HL-60 (cell line): Measurements from ENCODE around the gene NFILZ.

Experiments
- DNase-seq, 2 experiments: peaks; one replicate each; pipeline ENCODE4 v3.0.0-alpha.2; 2010 to 2020; ENCODE audit warnings: low read depth in 1 of 2, low spot score in 1 of 2
- H3K27ac ChIP-seq: fragments of 250-450 bp; sonication (Bioruptor Pico); replicated peaks from 2 replicates; pipeline ENCODE4 v1.5.1; 2020; ENCODE audit warnings: mild to moderate bottlenecking, moderate library complexity
- H3K27me3 ChIP-seq: fragments of 250-450 bp; sonication (Bioruptor Pico); 2 replicates; pipeline ENCODE4 v1.5.1; 2021; ENCODE audit warnings: mild to moderate bottlenecking, moderate library complexity; ENCODE audit not compliant: insufficient read depth, poor library complexity, severe bottlenecking
- H3K4me3 ChIP-seq: replicated peaks from 2 replicates; pipeline ENCODE4 v1.5.1; 2011; ENCODE audit warnings: mild to moderate bottlenecking, control low read depth, low read length; ENCODE audit not compliant: insufficient read depth
- GABPA ChIP-seq: IDR thresholded peaks from 2 replicates; pipeline ENCODE4 v1.6.1; 2012; ENCODE audit warnings: low read depth
- POLR2AphosphoS5 ChIP-seq: IDR thresholded peaks from 2 replicates; pipeline ENCODE4 v1.6.1; 2012; ENCODE audit warnings: low read depth
- SPI1 ChIP-seq: IDR thresholded peaks from 2 replicates; pipeline ENCODE4 v1.6.1; 2012; ENCODE audit warnings: low read depth, mild to moderate bottlenecking, borderline replicate concordance
- TF ChIP-seq, protein P1 (sequence below): IDR thresholded peaks from one replicate; pipeline ENCODE4 v1.5.1; 2011; ENCODE audit warnings: low read length, control low read depth, inconsistent platforms; ENCODE audit not compliant: insufficient read depth
- TF ChIP-seq, protein P2 (sequence below): IDR thresholded peaks from 2 replicates; pipeline ENCODE4 v1.6.1; 2012; ENCODE audit warnings: low read depth; ENCODE audit not compliant: insufficient replicate concordance

NFILZ gene

DNA sequence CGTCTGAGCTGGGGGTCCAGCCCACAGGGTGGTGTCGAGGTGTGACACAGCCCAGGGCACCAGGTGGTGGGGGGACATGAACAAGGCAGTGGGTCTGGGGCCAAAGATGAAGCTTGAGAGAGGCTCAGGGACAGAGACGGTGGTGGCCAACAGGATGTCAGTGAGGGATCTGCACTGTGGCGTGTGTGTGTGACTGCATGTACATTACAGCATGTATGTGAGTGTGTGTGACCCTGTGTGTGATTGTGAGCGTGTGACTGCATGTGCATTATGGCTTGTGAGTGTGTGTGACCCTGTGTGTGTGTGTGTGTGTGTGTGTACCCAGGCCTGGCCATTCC lies 21.5 kb upstream of the NFILZ start:
- Histone ChIP-seq H3K4me3 (no peak overlapping the region), H3K27ac (no peak overlapping the region), H3K27me3 (no peaks in the 10 kb centered on the region)
- TF ChIP-seq SPI1 (no peak), GABPA (no peak), POLR2AphosphoS5 (no peak)
- TF ChIP-seq, protein P1, sequence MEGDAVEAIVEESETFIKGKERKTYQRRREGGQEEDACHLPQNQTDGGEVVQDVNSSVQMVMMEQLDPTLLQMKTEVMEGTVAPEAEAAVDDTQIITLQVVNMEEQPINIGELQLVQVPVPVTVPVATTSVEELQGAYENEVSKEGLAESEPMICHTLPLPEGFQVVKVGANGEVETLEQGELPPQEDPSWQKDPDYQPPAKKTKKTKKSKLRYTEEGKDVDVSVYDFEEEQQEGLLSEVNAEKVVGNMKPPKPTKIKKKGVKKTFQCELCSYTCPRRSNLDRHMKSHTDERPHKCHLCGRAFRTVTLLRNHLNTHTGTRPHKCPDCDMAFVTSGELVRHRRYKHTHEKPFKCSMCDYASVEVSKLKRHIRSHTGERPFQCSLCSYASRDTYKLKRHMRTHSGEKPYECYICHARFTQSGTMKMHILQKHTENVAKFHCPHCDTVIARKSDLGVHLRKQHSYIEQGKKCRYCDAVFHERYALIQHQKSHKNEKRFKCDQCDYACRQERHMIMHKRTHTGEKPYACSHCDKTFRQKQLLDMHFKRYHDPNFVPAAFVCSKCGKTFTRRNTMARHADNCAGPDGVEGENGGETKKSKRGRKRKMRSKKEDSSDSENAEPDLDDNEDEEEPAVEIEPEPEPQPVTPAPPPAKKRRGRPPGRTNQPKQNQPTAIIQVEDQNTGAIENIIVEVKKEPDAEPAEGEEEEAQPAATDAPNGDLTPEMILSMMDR = no peak
- TF ChIP-seq, protein P2, sequence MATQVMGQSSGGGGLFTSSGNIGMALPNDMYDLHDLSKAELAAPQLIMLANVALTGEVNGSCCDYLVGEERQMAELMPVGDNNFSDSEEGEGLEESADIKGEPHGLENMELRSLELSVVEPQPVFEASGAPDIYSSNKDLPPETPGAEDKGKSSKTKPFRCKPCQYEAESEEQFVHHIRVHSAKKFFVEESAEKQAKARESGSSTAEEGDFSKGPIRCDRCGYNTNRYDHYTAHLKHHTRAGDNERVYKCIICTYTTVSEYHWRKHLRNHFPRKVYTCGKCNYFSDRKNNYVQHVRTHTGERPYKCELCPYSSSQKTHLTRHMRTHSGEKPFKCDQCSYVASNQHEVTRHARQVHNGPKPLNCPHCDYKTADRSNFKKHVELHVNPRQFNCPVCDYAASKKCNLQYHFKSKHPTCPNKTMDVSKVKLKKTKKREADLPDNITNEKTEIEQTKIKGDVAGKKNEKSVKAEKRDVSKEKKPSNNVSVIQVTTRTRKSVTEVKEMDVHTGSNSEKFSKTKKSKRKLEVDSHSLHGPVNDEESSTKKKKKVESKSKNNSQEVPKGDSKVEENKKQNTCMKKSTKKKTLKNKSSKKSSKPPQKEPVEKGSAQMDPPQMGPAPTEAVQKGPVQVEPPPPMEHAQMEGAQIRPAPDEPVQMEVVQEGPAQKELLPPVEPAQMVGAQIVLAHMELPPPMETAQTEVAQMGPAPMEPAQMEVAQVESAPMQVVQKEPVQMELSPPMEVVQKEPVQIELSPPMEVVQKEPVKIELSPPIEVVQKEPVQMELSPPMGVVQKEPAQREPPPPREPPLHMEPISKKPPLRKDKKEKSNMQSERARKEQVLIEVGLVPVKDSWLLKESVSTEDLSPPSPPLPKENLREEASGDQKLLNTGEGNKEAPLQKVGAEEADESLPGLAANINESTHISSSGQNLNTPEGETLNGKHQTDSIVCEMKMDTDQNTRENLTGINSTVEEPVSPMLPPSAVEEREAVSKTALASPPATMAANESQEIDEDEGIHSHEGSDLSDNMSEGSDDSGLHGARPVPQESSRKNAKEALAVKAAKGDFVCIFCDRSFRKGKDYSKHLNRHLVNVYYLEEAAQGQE = no peak
- DNase-seq = no peak

DNA sequence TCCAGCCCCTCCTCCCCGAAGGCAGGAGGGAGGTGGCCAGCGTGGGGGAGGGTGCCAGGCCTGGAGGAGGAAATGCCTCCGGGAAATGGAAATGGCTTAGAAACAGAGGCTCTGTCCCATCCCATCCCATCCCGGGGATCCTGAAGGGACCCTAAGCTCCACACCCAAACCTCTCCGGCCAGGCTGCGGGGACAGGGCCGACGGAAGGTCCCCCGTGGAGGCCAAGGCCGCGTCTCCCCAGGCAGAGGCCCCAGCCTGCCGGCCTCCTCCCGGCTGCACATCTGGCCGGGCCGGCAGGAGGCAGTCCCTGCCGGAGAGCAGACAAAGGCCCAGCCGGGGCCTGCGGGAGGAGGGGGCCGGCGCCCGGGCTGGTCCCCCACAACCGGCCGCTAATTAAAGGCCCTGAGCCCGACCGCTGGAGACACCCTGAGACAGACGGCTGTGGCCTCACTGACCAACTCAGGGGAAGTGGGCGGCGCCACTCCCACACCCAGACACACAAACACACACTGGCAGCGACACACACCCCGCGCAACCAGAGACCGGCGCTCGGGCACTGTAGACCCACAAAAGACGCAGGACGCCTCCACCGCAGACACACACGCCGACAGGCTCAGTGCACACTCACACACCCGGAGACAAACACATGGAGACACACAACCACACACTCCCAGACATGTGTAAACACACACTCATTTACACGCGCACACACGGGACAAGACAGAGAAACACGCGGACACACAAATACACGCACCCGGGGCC lies 21.0 kb upstream of the NFILZ start:
- Histone ChIP-seq H3K27ac (peak overlapping the region; percentile 43), H3K27me3 (no peaks in the 10 kb centered on the region), H3K4me3 (peak overlapping the region; percentile 45)
- peak in 1 of 2 experiments; percentile 42 for DNase-seq
- TF ChIP-seq SPI1 (no peak), POLR2AphosphoS5 (no peak), GABPA (no peak)
- TF ChIP-seq, protein P2 = no peak
- TF ChIP-seq, protein P1 = no peak

DNA sequence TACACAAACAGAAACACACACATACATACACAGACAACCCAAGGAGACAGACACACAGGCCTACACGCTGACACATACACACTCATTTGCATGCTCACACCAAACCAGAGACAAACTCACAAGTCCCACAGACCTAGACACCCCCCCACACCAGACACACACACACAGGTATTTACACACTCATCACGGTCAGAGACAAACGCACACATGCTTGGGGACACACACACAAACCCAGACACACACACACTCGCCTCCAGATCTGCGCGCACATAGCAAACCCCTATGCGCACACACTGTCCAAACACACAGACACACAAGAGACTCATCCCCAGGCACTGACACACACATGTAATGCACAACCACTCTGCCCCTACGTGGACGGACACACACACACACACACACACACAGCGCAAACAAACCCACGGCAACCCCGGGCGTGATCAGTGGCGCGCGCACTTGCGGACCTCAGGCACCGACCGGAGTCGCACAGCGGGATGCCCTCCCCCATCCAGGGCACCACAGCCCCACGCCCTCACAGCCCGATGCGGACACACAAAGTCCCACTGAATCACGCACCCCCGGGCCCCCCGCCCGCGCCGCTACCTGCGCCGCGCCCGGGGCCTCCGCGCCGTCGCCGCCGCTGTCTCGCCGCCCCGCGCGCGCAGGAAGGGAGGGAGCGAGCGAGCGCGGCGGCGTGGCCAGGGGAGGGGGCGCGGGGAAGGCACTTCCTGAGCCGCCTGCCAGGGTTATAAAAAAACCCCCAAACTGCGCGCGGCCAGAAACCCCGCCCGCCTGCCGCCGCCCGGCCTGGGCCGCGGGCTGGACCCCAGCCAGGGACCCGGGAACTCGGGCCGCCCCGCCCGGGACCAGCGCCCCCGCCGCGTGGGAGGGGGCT lies 20.1 kb upstream of the NFILZ start, which contains the start of gene ADAMTS10:
ADAMTS10 (minus strand) TSS at position 675 of the 895 bp plus-strand sequence. CDS start 5,005 bp downstream, outside the sequence.
- DNase-seq = peak; percentile 16 to 28
- Histone ChIP-seq H3K27ac (peak within 1 kb of the TSS; percentile 43), H3K27me3 (no peaks in the 10 kb centered on the region), H3K4me3 (peak within 1 kb of the TSS; percentile 45)
- TF ChIP-seq GABPA = no peak
- TF ChIP-seq, protein P1 = no peak
- no peak for TF ChIP-seq SPI1
- no peak for TF ChIP-seq POLR2AphosphoS5
